HG03103 (cell line): ENCODE data around the gene SLC38A8.

Experiments used
- ATAC-seq: cut with Tn5 transposase; IDR thresholded peaks from one replicate; pipeline ENCODE4 v1.9.1; 2021; ENCODE audit warnings: low read depth; ENCODE audit not compliant: unreplicated experiment

The SLC38A8 gene

GRCh38 chr16:83973077-83973476 lies 69.5 kb downstream of the SLC38A8 start:
- ATAC-seq, result no peak

GRCh38 chr16:83972256-83973008 lies 70.2 kb downstream of the SLC38A8 start:
- ATAC-seq, result no peak

- ATAC-seq, result no peak
Measured at GRCh38 chr16:83971165-83972130, 71.1 kb downstream of the SLC38A8 start.

- ATAC-seq, result no peak
Measured at GRCh38 chr16:83970430-83970815, 72.2 kb downstream of the SLC38A8 start.

- no peak for ATAC-seq
Measured at GRCh38 chr16:83969771-83970429, 72.7 kb downstream of the SLC38A8 start.

GRCh38 chr16:83968891-83969649 lies 73.5 kb downstream of the SLC38A8 start:
- ATAC-seq, result no peak

- no peak for ATAC-seq
Measured at GRCh38 chr16:83968306-83968851, 74.2 kb downstream of the SLC38A8 start.

GRCh38 chr16:83967838-83968305 lies 74.7 kb downstream of the SLC38A8 start, which contains the start of gene NECAB2:
TSS of gene NECAB2 (plus strand) at chr16:83968244. CDS start at chr16:83968649, 405 bp downstream.
- no peak for ATAC-seq

- ATAC-seq, result no peak
Measured at GRCh38 chr16:83967091-83967490, 75.5 kb downstream of the SLC38A8 start.

GRCh38 chr16:83966153-83966696 lies 76.4 kb downstream of the SLC38A8 start:
- no peak for ATAC-seq

GRCh38 chr16:83965444-83966152 lies 77.0 kb downstream of the SLC38A8 start:
- ATAC-seq, result no peak

GRCh38 chr16:83964684-83965443 lies 77.7 kb downstream of the SLC38A8 start:
- no peak for ATAC-seq

- no peak for ATAC-seq
Measured at GRCh38 chr16:83963277-83964119, 79.1 kb downstream of the SLC38A8 start.

GRCh38 chr16:83961591-83961990 lies 81.0 kb downstream of the SLC38A8 start:
- ATAC-seq, result no peak

- ATAC-seq, result no peak
Measured at GRCh38 chr16:83960521-83961249, 81.9 kb downstream of the SLC38A8 start.
